ENCODE data around the gene SLC6A1. TPM values are rescaled to one million over a fixed set of nuclear protein-coding genes. Genes with fewer than 3 reads are reported as not detected.

The SLC6A1 gene
- total and polyA plus RNA-seq, 2 of the 8 experiments (the other 6 are each of a cell fraction or from before 2014, with no cell fraction given) = 0.30 to 0.63 TPM

GRCh38 chr3:10955711-10956453, 36.7 kb upstream of the SLC6A1 start:
- no peak overlapping the region for H2BK5ac ChIP-seq (ENCODE audit: low read depth, low read length)
- FAIRE-seq = no peak
- no peak overlapping the region; the same call in 1 of the 2 replicates for H4K8ac ChIP-seq (ENCODE audit: extremely low read depth, insufficient read depth, low read length)
- no peak overlapping the region for H2BK12ac ChIP-seq (ENCODE audit: low read depth, low read length)
- TF ChIP-seq ATF3 (IDR thresholded peaks at IDR 0.05; ENCODE audit: insufficient read depth, low read depth, low read length) (no peak), ATF2 (IDR thresholded peaks at IDR 0.05; ENCODE audit: low read length) (no peak), RFX5 (IDR thresholded peaks at IDR 0.05; ENCODE audit: borderline replicate concordance, low read depth, low read length) (no peak), JUN (IDR thresholded peaks at IDR 0.05; ENCODE audit: low read depth, low read length) (no peak)
- H3K14ac ChIP-seq (ENCODE audit: insufficient read length) = no peak overlapping the region
- H3K56ac ChIP-seq (replicated peaks; ENCODE audit: insufficient read length, low read depth, low read length) = no peak overlapping the region
- H3K23me2 ChIP-seq (ENCODE audit: low read depth, low read length) = no peaks in the 10 kb centered on the region
- H3K9me3 ChIP-seq (ENCODE audit: insufficient read depth in 2 of 2, low read depth in 1 of 2, low read length in 1 of 2) = no peaks in the 10 kb centered on the region
- H3K4me2 ChIP-seq (ENCODE audit: insufficient read depth in 1 of 2, low read depth in 2 of 2, low read length in 2 of 2) = no peak overlapping the region
- ChIA-PET CTCF (ENCODE audit: partially characterized antibody) (interaction anchor here (0.8 to 16.2 kb wide), 10 partner anchors 11 to 198 kb away, joined by 3 to 207 read pairs (median 6); no protein-coding TSS in a partner anchor), POLR2A (ENCODE audit: partially characterized antibody) (no interaction called here)
- H3K4me3 ChIP-seq (ENCODE audit: extremely low read depth in 1 of 4, insufficient read depth in 2 of 4, low read depth in 3 of 4, low read length in 4 of 4) = no peak overlapping the region
- no peak overlapping the region for H2AK5ac ChIP-seq (ENCODE audit: low read depth, low read length)
- H2BK15ac ChIP-seq (ENCODE audit: low read length) = no peak overlapping the region
- H3K9ac ChIP-seq (replicated peaks in 1 of 4; ENCODE audit: extremely low read depth in 1 of 4, low read depth in 3 of 4, low read length in 3 of 4) = no peak overlapping the region
- no peaks in the 10 kb centered on the region for H3K79me2 ChIP-seq (ENCODE audit: control insufficient read depth in 1 of 2, insufficient read depth in 2 of 2, low read length in 2 of 2)
- no peaks in the 10 kb centered on the region for H3K27me3 ChIP-seq (replicated peaks in 1 of 4; ENCODE audit: control insufficient read depth in 3 of 4, extremely low read depth in 1 of 4, insufficient read depth in 3 of 4, low read length in 3 of 4)
- H4K5ac ChIP-seq (ENCODE audit: insufficient read length, low read depth, low read length) = no peak overlapping the region
- DNase-seq (ENCODE audit: low read depth in 1 of 2, low spot score in 2 of 2) = no peak
- H3K4ac ChIP-seq (replicated peaks; ENCODE audit: insufficient read length, low read depth, low read length) = no peak overlapping the region
- WGBS, 2 experiments (ENCODE audit: extremely low coverage in 1 of 2, insufficient coverage in 1 of 2, insufficient read length in 1 of 2, insufficient replicate concordance in 2 of 2, low coverage in 1 of 2, low lambda C conversion rate in 2 of 2, missing lambda C conversion rate in 1 of 2) = 87% methylated on average over 15 of the region's 15 CpGs; no CpG with 5 or more reads in 1 of the 2 experiments
- H3K79me1 ChIP-seq (ENCODE audit: low read depth, low read length) = no peaks in the 10 kb centered on the region
- H3K36me3 ChIP-seq (ENCODE audit: control insufficient read depth in 2 of 4, insufficient read depth in 4 of 4, low read length in 3 of 4) = no peaks in the 10 kb centered on the region
- no peak overlapping the region for H3K23ac ChIP-seq (ENCODE audit: insufficient read length)
- no peak overlapping the region for H2BK120ac ChIP-seq (replicated peaks; ENCODE audit: low read depth, low read length)
- H4K91ac ChIP-seq (replicated peaks; ENCODE audit: insufficient read length, low read length) = no peak overlapping the region
- H2AFZ ChIP-seq (ENCODE audit: low read length) = no peak overlapping the region
- H2BK20ac ChIP-seq (ENCODE audit: low read length) = no peak overlapping the region
- H3K27ac ChIP-seq (ENCODE audit: low read depth, low read length) = no peak overlapping the region
- no peaks in the 10 kb centered on the region; a peak in 1 of 7 replicates for H3K4me1 ChIP-seq (replicated peaks in 1 of 4; ENCODE audit: control insufficient read depth in 3 of 4, insufficient read depth in 4 of 4, low read length in 3 of 4)
- H3K18ac ChIP-seq (ENCODE audit: extremely low read depth, low read length) = no peak overlapping the region
- H4K20me1 ChIP-seq (replicated peaks in 1 of 2; ENCODE audit: control insufficient read depth in 1 of 2, insufficient read depth in 2 of 2, low read length in 2 of 2) = no peaks in the 10 kb centered on the region

Measured in H1 (cell line).